Measurements from ENCODE around the gene RNF111. TPM values are rescaled to one million over a fixed set of nuclear protein-coding genes. Genes with fewer than 3 reads are reported as not detected.

RNF111 gene
- total RNA-seq, 1 donor from 2014 or later: 55.8 TPM

DNA sequence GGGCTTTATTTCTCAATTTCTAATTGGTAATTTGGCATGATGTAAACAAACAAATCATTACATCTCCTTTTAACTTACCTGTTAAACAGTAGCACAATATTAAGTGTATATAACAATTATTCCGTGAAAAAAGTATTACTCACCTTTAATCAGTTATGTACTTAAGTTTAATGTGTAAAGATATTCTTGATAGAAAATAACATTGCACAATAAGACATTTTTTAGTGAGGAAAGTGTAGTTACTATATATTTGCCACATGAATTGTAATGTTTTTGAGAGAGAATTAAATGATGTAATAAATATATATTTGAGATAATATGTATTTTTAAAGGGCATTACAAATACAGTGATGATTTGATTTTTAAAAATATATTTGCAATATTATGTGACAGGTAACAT, 106.6 kb downstream of the RNF111 start:
- ChIA-PET CTCF (no interaction called here), POLR2A (no interaction called here)
- H3K27me3 Mint-ChIP-seq: no peaks in the 10 kb centered on the region
- ATAC-seq (ENCODE audit: low read depth) (no peak), DNase-seq (no peak)
- H3K4me1 Mint-ChIP-seq: no peaks in the 10 kb centered on the region
- H3K27ac Mint-ChIP-seq: no peak overlapping the region
- no peak overlapping the region for H3K4me3 Mint-ChIP-seq
- H3K36me3 Mint-ChIP-seq (ENCODE audit: low read depth): peaks cover 68% of the 10 kb centered on the region
- intact Hi-C loops (cut with micrococcal nuclease): no loop called here
- no peaks in the 10 kb centered on the region for H3K9me3 Mint-ChIP-seq
- TF ChIP-seq CTCF (IDR thresholded peaks at IDR 0.05): no peak

GRCh38 chr15:59096429-59096828, 109.0 kb downstream of the RNF111 start:
- Mint-ChIP-seq H3K4me1 (no peaks in the 10 kb centered on the region), H3K9me3 (no peaks in the 10 kb centered on the region), H3K36me3 (ENCODE audit: low read depth) (peaks cover 52% of the 10 kb centered on the region), H3K27me3 (no peaks in the 10 kb centered on the region), H3K27ac (no peak overlapping the region), H3K4me3 (no peak overlapping the region)
- POLR2A ChIA-PET: no interaction called here
- DNase-seq (no peak), ATAC-seq (ENCODE audit: low read depth) (no peak)
- intact Hi-C loops (cut with micrococcal nuclease): loop anchor here (5.0 kb wide), 1 partner anchor 39 kb away; no protein-coding TSS in a partner anchor
- no peak for TF ChIP-seq CTCF (IDR thresholded peaks at IDR 0.05)
- CTCF ChIA-PET: interaction anchor here (1.2 kb wide), 1 partner anchor 41 kb away, joined by 3 read pairs; no protein-coding TSS in a partner anchor

DNA sequence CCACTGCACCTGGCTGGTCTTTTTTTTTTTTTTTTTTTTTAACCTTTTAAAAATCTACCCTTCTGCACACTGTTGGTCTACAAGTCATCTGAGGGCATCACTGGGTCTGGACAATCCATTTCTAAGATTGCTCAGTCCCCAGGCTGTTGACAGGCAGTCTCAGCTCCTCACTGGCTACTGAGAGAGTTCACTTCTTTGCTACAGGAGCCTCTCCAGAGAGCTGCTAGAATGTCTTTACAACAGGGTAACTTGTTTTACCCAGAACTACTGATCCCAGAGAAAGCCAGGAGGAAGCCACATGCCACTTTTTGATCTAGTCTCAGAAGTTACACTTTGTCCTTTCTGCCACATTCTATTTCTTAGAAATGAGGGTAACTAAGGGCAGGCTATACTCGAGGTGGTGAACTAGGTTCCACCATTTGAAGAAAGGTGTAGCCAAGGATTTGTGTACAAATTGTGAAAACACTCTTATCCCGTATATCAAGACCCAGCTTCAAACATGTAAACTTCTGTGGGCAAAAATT, 111.8 kb downstream of the RNF111 start:
- Mint-ChIP-seq H3K27ac (no peak overlapping the region), H3K9me3 (no peaks in the 10 kb centered on the region), H3K36me3 (ENCODE audit: low read depth) (peaks cover 34% of the 10 kb centered on the region), H3K4me3 (no peak overlapping the region), H3K27me3 (no peaks in the 10 kb centered on the region), H3K4me1 (peaks cover 3% of the 10 kb centered on the region)
- CTCF ChIA-PET: no interaction called here
- intact Hi-C loops (cut with micrococcal nuclease): loop anchor here (5.0 kb wide), 1 partner anchor 42 kb away; no protein-coding TSS in a partner anchor
- ATAC-seq (ENCODE audit: low read depth): no peak
- POLR2A ChIA-PET: interaction anchor here (0.7 to 1.1 kb wide), 2 partner anchors 12 to 99 kb away, joined by 5 read pairs; no protein-coding TSS in a partner anchor
- TF ChIP-seq CTCF (IDR thresholded peaks at IDR 0.05): no peak
- DNase-seq: no peak

GRCh38 chr15:59104602-59104911, 117.1 kb downstream of the RNF111 start:
- Mint-ChIP-seq H3K4me1 (peaks cover 13% of the 10 kb centered on the region), H3K27me3 (no peaks in the 10 kb centered on the region), H3K27ac (peak overlapping the region; percentile 80), H3K36me3 (ENCODE audit: low read depth) (peaks cover 4% of the 10 kb centered on the region), H3K4me3 (peak overlapping the region; percentile 85), H3K9me3 (no peaks in the 10 kb centered on the region)
- POLR2A ChIA-PET: interaction anchor here (0.6 kb wide), 1 partner anchor 196 kb away, joined by 3 read pairs; no protein-coding TSS in a partner anchor
- no peak for ATAC-seq (ENCODE audit: low read depth)
- intact Hi-C loops (cut with micrococcal nuclease): no loop called here
- CTCF ChIA-PET: no interaction called here
- no peak for DNase-seq
- no peak for TF ChIP-seq CTCF (IDR thresholded peaks at IDR 0.05)

DNA sequence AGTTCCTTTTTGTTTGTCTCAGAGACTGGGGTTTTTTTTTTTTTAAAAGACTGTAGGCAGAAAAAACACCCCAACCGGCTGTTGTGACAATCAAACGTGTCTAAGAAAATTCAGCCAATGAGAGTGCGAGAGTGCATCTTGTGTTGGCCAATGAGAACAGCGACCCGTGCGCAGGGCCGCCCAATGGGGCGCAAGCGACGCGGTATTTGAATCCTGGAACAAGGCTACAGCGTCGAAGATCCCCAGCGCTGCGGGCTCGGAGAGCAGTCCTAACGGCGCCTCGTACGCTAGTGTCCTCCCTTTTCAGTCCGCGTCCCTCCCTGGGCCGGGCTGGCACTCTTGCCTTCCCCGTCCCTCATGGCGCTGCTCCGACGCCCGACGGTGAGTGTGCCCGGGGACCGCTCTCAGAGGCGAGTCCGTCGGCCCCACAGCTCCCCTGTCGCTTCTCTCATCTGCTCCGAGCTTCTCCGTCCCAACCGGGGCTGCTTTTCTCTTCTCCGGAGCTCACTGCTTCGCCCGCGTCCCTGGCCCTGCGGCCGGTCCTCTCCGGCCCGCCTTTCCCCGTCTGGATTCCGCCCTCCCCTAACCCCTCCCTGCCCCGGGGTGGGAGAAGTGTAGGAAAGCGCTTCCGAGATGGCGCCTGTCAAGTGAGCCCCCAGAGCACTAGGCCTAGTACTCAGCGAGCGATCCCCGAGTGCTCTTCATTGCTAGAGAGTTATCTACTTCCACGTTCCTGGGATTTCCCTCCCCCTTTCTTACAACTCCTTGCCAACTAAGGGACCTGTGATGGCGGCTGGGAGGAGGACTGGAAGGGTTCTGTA, 117.7 kb downstream of the RNF111 start, which contains the start of gene CCNB2:
Gene CCNB2 (plus strand): TSS at position 235 of the 821 bp plus-strand sequence. CDS start 123 bp downstream, at position 358.
- ChIA-PET POLR2A (interaction anchor here (0.6 to 0.7 kb wide), 2 partner anchors 175 to 195 kb away, joined by 3 to 4 read pairs; no protein-coding TSS in a partner anchor), CTCF (no interaction called here)
- H3K27me3 Mint-ChIP-seq: no peaks in the 10 kb centered on the region
- TF ChIP-seq CTCF (IDR thresholded peaks at IDR 0.05): no peak
- ATAC-seq (ENCODE audit: low read depth): peak; percentile 100
- H3K27ac Mint-ChIP-seq: peak within 1 kb of the TSS; percentile 80
- H3K36me3 Mint-ChIP-seq (ENCODE audit: low read depth): peaks cover 3% of the 10 kb centered on the region
- H3K4me3 Mint-ChIP-seq: peak within 1 kb of the TSS; percentile 85
- peaks cover 13% of the 10 kb centered on the region for H3K4me1 Mint-ChIP-seq
- peak; percentile 64 for DNase-seq
- intact Hi-C loops (cut with micrococcal nuclease): loop anchor here (1.0 kb wide), 1 partner anchor 172 kb away; the partner anchor contains the start of gene SLTM
- no peaks in the 10 kb centered on the region for H3K9me3 Mint-ChIP-seq

Measured in activated B cell treated with CpG ODN at 0.5 μM for 24 hours (primary cell).